Peyer's patch (tissue), 4 donors: Measurements from ENCODE around the gene RAET1E.

ENCODE experiments used
- POLR2A ChIP-seq, 2 donors: fragments of 450-650 bp; IDR thresholded peaks; one replicate each; pipeline ENCODE4 v1.5.1; 2017; ENCODE audit warnings: antibody characterized with exemption in 2 of 2, mild to moderate bottlenecking in 2 of 2, moderate library complexity in 2 of 2
- TF ChIP-seq, protein P1 (sequence below), 6 experiments: fragments of 450-650 bp in 4 of 6; fragments of 200-600 bp in 2 of 6; sonication (generic) in 1 of 6; IDR thresholded peaks; one replicate each; pipeline ENCODE4 v1.5.1; 2017 to 2019; ENCODE audit warnings: antibody characterized with exemption in 6 of 6, mild to moderate bottlenecking in 3 of 6, moderate library complexity in 1 of 6

- TF ChIP-seq, protein P1, sequence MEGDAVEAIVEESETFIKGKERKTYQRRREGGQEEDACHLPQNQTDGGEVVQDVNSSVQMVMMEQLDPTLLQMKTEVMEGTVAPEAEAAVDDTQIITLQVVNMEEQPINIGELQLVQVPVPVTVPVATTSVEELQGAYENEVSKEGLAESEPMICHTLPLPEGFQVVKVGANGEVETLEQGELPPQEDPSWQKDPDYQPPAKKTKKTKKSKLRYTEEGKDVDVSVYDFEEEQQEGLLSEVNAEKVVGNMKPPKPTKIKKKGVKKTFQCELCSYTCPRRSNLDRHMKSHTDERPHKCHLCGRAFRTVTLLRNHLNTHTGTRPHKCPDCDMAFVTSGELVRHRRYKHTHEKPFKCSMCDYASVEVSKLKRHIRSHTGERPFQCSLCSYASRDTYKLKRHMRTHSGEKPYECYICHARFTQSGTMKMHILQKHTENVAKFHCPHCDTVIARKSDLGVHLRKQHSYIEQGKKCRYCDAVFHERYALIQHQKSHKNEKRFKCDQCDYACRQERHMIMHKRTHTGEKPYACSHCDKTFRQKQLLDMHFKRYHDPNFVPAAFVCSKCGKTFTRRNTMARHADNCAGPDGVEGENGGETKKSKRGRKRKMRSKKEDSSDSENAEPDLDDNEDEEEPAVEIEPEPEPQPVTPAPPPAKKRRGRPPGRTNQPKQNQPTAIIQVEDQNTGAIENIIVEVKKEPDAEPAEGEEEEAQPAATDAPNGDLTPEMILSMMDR (IDR thresholded peaks at IDR 0.05): no peak
- TF ChIP-seq POLR2A (IDR thresholded peaks at IDR 0.05): no peak
These were observed 7.3 kb downstream of the RAET1E start for GRCh38 chr6:149890629-149891045.
